GM12878 (cell line): Measurements from ENCODE around the gene UPP2. TPM values are rescaled to one million over a fixed set of nuclear protein-coding genes. Genes with fewer than 3 reads are reported as not detected.
A peak's percentile ranks its signal among the peaks of the same experiment; 100 is the strongest.

ENCODE experiments used
- ATAC-seq: fragments of 200-7000 bp; cut with Tn5 transposase; 3 replicates; pipeline ENCODE4 v1.9.1; 2020; ENCODE audit warnings: mild to moderate bottlenecking, moderate library complexity
- BruUV-seq: library from RNA; stranded (reverse); fragments of 400-500 nt; replicated peaks from 2 replicates; lab custom pipeline; 2021; lab: Mats Ljungman, UMichigan
- CTCF ChIA-PET: fragments of 300-600 bp; sonication (Branson Sonifier 250); formaldehyde crosslinking; extraction: SDS; loops from one replicate; lab custom pipeline; 2021; ENCODE audit warnings: inconsistent platforms; lab: Yijun Ruan, JAX
- POLR2A ChIA-PET: fragments of 350-600 bp; formaldehyde crosslinking; extraction: SDS; loops from one replicate; lab custom pipeline; 2021; ENCODE audit warnings: inconsistent platforms; lab: Charles Lee
- RAD21 ChIA-PET: fragments of 300-600 bp; sonication (Branson Sonifier 250); formaldehyde crosslinking; loops from one replicate; lab custom pipeline; 2023; ENCODE audit warnings: antibody characterized with exemption; ENCODE audit not compliant: unreplicated experiment; lab: Charles Lee
- SMC1A ChIA-PET: fragments of 300-600 bp; sonication (Branson Sonifier 250); formaldehyde crosslinking; loops from one replicate; lab custom pipeline; 2023; ENCODE audit not compliant: unreplicated experiment, uncharacterized antibody; lab: Charles Lee
- DNase-seq: peaks from one replicate; pipeline ENCODE4 v3.0.0-alpha.2; 2011; ENCODE audit warnings: low read depth, low spot score
- FAIRE-seq: peaks from 3 replicates; lab custom pipeline; 2011; peaks lifted over from hg19 to GRCh38; lab: Jason Lieb, UNC
- H2AFZ ChIP-seq: 2 replicates; pipeline ENCODE4 v1.6.0; 2011; ENCODE audit warnings: low read depth, low read length, control low read depth; ENCODE audit not compliant: control insufficient read depth
- H3K27ac ChIP-seq: 2 replicates; pipeline ENCODE4 v1.5.1; 2011; ENCODE audit warnings: control low read depth; ENCODE audit not compliant: control insufficient read depth, insufficient read depth
- H3K27me3 ChIP-seq, 2 experiments: replicated peaks in 1 of 2; 2 replicates each; pipeline versions ENCODE4 v1.6.0 to v1.6.1; 2011; ENCODE audit warnings: low read length in 1 of 2; ENCODE audit not compliant: control insufficient read depth in 2 of 2, insufficient read depth in 2 of 2
- H3K36me3 ChIP-seq, 2 experiments: 2 replicates each; pipeline ENCODE4 v1.5.1; 2011; ENCODE audit warnings: low read length in 1 of 2; ENCODE audit not compliant: control insufficient read depth in 2 of 2, insufficient read depth in 2 of 2
- H3K4me1 ChIP-seq: 2 replicates; pipeline ENCODE4 v1.6.1; 2011; ENCODE audit warnings: mild to moderate bottlenecking, low read length, moderate library complexity, mixed read lengths; ENCODE audit not compliant: control insufficient read depth, insufficient read depth
- H3K4me2 ChIP-seq: 2 replicates; pipeline ENCODE4 v1.6.0; 2011; ENCODE audit warnings: control low read depth; ENCODE audit not compliant: control insufficient read depth, insufficient read depth
- H3K4me3 ChIP-seq: fragments of 200-600 bp; sonication (generic); 2 replicates; pipeline ENCODE4 v1.5.1; 2016
- H3K79me2 ChIP-seq: 2 replicates; pipeline ENCODE4 v1.6.0; 2011; ENCODE audit warnings: low read length; ENCODE audit not compliant: control insufficient read depth, insufficient read depth
- H3K9ac ChIP-seq: 2 replicates; pipeline ENCODE4 v1.8.0; 2011; ENCODE audit warnings: low read length, control low read depth, mixed read lengths; ENCODE audit not compliant: control insufficient read depth, insufficient read depth
- H3K9me3 ChIP-seq: replicated peaks from 3 replicates; pipeline ENCODE4 v1.5.1; 2011; ENCODE audit warnings: mild to moderate bottlenecking, low read length; ENCODE audit not compliant: control insufficient read depth, insufficient read depth
- H4K20me1 ChIP-seq: 2 replicates; pipeline ENCODE4 v1.6.0; 2011; ENCODE audit not compliant: control insufficient read depth, insufficient read depth
- BACH1 ChIP-seq: fragments of 450-650 bp; IDR thresholded peaks from 2 replicates; pipeline ENCODE4 v1.6.1; 2017; ENCODE audit warnings: mild to moderate bottlenecking, borderline replicate concordance
- BHLHE40 ChIP-seq, 2 experiments: fragments of 450-650 bp in 1 of 2; IDR thresholded peaks; 2 replicates each; pipeline ENCODE4 v1.6.1; 2011 to 2017; ENCODE audit warnings: low read depth in 2 of 2, borderline replicate concordance in 1 of 2, improper control_type of control experiment in 1 of 2, low read length in 1 of 2, mild to moderate bottlenecking in 1 of 2
- IKZF2 ChIP-seq, 2 experiments: fragments of 450-650 bp; IDR thresholded peaks; 2 replicates each; pipeline ENCODE4 v1.6.1; 2017; ENCODE audit warnings: mild to moderate bottlenecking in 2 of 2, moderate library complexity in 2 of 2
- NR2F1 ChIP-seq: fragments of 450-650 bp; conservative IDR thresholded peaks from 2 replicates; pipeline ENCODE4 v1.6.1; 2017; ENCODE audit warnings: mild to moderate bottlenecking
- ZBTB40 ChIP-seq: fragments of 450-650 bp; IDR thresholded peaks from 2 replicates; pipeline ENCODE4 v1.6.1; 2016; ENCODE audit warnings: mild to moderate bottlenecking, moderate library complexity, borderline replicate concordance
- WGBS: methylation state at CpG from one replicate; pipeline ENCODE4 v1.1.6; 2016; ENCODE audit warnings: low lambda C conversion rate; ENCODE audit not compliant: insufficient replicate concordance, insufficient coverage; ENCODE audit errors: missing lambda C conversion rate; 5-methylcytosine and 5-hydroxymethylcytosine counted together
- in situ Hi-C: fragments of 300-500 bp; cut with MboI; formaldehyde crosslinking; loops from 9 replicates; pipeline ENCODE4 v1.14.3; 2018; ENCODE audit warnings: mixed read lengths
- intact Hi-C: fragments of 100-400 bp; cut with micrococcal nuclease; formaldehyde crosslinking; loops from one replicate; pipeline ENCODE4 v1.14.2; 2022; ENCODE audit not compliant: unreplicated experiment
- polyA plus RNA-seq, 11 experiments: library from polyadenylated mRNA; depleted of rRNA in 4 of 11; unstranded in 6 of 11; stranded (reverse) in 5 of 11; fragments of >200 nt; fragmentation: Nextera tagmentation in 4 of 11; fragmentation: Illumina TruSeq in 1 of 11; extraction: Ambion mirVana in 4 of 11; extraction: Trizol in 1 of 11; gene quantifications; 1 replicate in 1 of 11; 2 replicates in 10 of 11; pipeline versions ENCODE4 v1.2.1 to v1.2.3, GENCODE V29; 2011 to 2016; ENCODE audit warnings: inconsistent platforms in 2 of 11, missing spikeins in 2 of 11, low read depth in 1 of 11
- total RNA-seq, 4 experiments: library from RNA; depleted of rRNA in 3 of 4; stranded (reverse); fragments of >200 nt in 3 of 4; fragmentation: Illumina TruSeq in 1 of 4; extraction: Trizol in 1 of 4; gene quantifications; 2 replicates each; pipeline versions ENCODE4 v1.2.1 to v1.2.3, GENCODE V29; 2013 to 2021

UPP2 gene
- total and polyA plus RNA-seq, 10 of the 15 experiments (the other 5 are each of a cell fraction or from before 2014, with no cell fraction given), result not detected

GRCh38 chr2:158116936-158117335, 15.3 kb downstream of the UPP2 start (continued):
- TF ChIP-seq BHLHE40 (IDR thresholded peaks at IDR 0.05; ENCODE audit: borderline replicate concordance in 1 of 2, low read depth in 2 of 2, low read length in 1 of 2), result no peak
- TF ChIP-seq NR2F1, result no peak
- no peak for TF ChIP-seq BACH1

- ChIA-PET POLR2A (no interaction called here), CTCF (no interaction called here), SMC1A (interaction anchor here (0.6 kb wide), 1 partner anchor 28 kb away, joined by 3 read pairs; no protein-coding TSS in a partner anchor), RAD21 (interaction anchor here (0.5 kb wide), 1 partner anchor 112 kb away, joined by 3 read pairs; no protein-coding TSS in a partner anchor)
- DNase-seq, result no peak
- no peak for TF ChIP-seq IKZF2 (IDR thresholded peaks at IDR 0.05)
- TF ChIP-seq ZBTB40, result peak; percentile 55
- in situ Hi-C loops, result no loop called here
- H3K4me1 ChIP-seq, result no peaks in the 10 kb centered on the region
- no peak for FAIRE-seq
- H3K79me2 ChIP-seq, result no peaks in the 10 kb centered on the region
- no peak for ATAC-seq
- no peak overlapping the region for H3K9ac ChIP-seq
- no peaks in the 10 kb centered on the region for H3K36me3 ChIP-seq
- no TSS peak for BruUV-seq
- no peak overlapping the region for H3K4me2 ChIP-seq
- H3K27ac ChIP-seq, result no peak overlapping the region
- no peaks in the 10 kb centered on the region for H3K9me3 ChIP-seq
- H4K20me1 ChIP-seq, result no peaks in the 10 kb centered on the region
- no peaks in the 10 kb centered on the region; a peak in 1 of 4 replicates for H3K27me3 ChIP-seq
- H3K4me3 ChIP-seq, result no peak overlapping the region
- H2AFZ ChIP-seq, result no peak overlapping the region
- WGBS, result 96% methylated on average over 1 of the region's 1 CpG
- intact Hi-C loops, result no loop called here
Measured at GRCh38 chr2:158120102-158120501, 18.4 kb downstream of the UPP2 start.
